T-helper 2 cell (primary cell): Measurements from ENCODE around the gene AGFG1.
"Not testable (repeated sequence)": the region's sequence is repeated elsewhere in the genome, so short reads cannot be mapped to it uniquely, and the experiment has no call there.

ENCODE experiments used
- DNase-seq, 5 experiments: peaks; one replicate each; pipeline versions ENCODE4 v3.0.0 to v3.0.0-alpha.2; 2012 to 2022

Gene AGFG1

DNA sequence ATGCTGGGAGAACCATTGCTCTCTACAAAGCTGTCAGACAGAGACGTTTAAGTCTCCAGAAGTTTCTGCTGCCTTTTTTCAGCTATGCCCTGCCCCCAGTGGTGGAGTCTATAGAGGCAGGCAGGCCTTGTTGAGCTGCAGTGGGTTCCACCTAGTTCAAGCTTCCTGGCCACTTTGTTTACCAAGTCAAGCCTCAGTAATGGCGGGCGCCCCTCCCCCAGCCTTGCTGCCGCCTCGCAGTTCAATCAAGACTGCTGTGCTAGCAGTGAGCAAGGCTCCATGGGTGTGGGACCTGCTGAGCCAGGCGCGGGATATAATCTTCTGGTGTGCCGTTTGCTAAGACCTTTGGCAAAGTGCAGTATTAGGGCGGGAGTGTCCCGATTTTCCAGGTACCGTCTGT lies 74.0 kb downstream of the AGFG1 start:
- peak in 1 of 5 experiments; percentile 37 for DNase-seq

DNA sequence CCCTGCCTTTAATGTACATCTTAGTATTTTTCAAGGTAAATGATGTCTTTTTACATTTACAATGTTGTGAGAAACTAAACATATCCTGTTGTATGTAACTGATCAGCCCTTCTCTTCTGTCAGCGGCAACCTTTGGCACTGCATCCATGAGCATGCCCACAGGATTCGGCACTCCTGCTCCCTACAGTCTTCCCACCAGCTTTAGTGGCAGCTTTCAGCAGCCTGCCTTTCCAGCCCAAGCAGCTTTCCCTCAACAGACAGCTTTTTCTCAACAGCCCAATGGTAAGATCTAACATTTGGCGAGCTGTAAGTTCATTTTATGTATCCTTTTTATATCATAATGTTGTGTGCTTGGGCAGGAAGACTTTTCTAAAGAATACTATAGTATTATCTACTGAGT lies 79.9 kb downstream of the AGFG1 start:
- no peak for DNase-seq

DNA sequence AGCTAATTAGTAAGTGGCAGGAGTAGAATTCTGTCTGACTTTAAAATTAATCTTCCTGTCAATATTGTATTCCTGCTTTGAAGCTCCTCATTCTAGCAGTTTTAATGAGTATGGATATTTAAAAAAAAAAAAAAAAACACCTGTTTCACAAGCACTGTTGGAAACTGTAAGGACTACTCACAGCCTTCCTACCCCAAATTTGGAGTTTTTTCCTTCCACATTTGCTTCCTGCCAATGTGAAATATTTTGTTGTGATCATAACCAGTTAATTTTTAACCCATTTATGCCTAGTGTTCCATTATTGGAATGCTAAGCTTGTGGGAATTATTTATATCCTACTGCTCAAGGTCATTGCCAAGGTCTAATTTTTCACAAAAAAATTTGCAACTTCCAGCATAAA lies 90.6 kb downstream of the AGFG1 start:
- no peak for DNase-seq

DNA sequence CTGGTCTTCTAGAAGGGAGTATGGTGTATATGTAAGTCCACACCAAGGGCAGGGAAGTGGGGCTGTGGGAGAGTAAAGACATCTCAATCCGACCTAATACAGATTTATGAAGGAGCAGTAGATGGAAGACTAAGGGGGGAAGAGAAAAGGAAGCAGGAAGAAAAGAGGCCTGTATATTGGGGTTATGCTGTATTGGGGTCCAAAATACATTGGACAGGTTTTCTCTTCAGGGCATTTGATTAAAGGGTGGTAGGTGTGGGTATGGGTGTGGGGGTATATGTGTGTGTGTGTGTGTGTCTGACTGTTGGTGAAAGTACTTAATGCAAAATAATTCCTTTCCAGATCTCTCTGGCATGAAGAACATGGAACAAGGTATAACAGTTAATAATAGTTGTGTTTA lies 93.1 kb downstream of the AGFG1 start:
- no peak for DNase-seq

DNA sequence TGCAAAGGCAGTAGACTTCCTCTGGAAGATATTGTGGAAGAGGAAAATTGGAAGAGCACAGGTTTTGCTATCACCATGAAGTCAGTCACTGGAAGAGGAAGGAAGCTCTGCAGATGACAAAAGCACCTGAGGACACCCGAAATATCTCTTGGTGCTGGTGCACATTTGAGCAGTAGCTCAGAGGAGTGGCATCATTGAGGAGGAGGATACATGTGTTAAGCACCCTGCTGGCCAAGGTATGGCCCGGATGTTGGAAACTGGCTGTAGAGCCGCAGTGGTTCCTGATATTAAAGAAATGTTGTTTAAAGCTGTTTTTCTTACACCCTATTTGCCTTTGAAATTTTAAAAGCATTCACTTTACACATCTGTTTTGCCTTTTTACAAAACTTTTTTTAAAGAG lies 94.1 kb downstream of the AGFG1 start:
- no peak for DNase-seq

DNA sequence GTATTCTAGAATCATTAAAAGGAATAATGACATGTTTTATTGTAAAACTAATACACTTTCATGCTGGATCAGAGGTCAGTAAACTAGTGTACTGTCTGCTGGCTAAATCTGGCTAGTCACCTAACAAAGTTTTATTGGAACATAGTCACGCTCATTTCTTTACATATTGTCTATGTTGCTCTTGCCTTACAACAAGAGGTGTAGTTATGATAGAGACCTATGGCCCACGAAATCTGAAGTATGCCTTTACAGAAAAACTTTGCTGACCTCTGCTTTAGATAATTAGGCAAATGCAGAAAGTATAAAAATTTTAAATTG lies 96.9 kb downstream of the AGFG1 start:
- no peak for DNase-seq

DNA sequence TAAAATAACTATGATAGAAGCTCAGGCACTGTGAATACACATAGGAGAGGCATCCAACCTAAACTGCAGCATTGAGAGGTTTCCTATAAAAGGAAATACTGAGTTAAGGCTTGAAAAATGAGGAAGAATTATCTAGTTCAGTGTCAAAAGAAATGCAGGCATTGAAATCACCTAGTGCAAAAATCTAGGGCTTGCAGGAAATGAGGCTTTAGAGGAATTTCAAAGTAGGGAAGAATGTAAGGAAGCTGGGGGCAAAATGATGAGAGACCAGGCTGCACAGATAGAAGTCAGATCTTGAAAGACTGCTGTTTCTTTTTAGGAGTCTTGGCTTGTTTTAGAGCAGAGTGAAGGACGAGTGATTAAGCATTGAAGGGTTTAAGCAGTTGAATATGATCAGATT lies 98.7 kb downstream of the AGFG1 start:
- no peak for DNase-seq

DNA sequence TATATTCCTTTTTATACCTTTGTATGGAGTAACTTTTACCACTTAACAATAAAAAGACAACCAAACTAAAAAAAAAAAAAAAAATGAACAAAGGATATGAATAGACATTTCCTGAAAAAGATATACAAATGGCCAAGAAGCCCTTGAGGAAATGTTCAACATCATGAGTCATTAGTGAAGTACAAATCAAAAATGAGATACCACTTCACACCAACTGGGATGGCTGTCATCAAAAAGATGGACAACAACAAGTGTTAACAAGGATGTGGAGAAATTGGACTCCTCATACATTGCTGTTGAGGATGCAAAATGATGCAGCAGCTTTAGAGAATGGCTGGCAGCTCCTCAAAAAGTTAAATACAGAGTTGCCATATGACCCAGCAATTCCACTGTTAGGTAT lies 104.2 kb downstream of the AGFG1 start:
- DNase-seq, result no peak

DNA sequence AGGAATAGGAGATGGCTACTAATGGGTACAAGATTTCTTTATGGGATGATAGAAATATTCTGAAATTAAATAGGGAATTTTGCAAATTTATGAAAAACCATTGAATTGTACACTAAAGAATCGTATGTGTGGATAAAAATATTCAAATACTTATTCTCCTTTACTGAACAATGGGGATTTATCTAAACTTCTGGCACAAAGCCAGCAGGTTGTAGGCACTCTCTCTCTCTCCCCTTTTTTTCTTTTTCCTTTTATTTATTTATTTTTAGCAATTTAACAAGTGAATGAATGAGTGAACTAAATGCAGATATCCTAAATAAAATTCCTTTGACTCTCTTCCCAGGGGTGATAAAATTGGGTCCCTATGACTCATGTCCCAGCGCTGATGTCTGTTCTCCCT lies 104.9 kb downstream of the AGFG1 start:
- no peak for DNase-seq

DNA sequence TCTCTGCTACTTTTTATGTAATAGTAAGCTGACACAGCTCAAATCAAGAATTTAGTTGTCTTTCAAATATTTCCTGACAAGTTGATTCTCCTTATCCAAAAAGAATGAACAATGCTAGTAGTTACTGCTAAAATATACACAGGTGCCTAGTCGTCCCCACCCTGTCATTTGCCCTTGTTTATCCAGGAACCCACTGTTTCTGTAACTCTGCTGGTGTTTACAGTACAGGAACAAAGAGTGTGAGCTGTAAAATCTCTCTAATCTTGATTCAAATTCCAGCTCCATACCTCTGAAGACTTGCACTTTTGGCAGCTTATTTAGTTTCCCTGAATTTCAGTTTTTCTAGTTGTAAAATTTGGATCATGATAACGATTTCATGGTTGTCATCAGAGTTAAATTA lies 105.6 kb downstream of the AGFG1 start:
- DNase-seq, result no peak

DNA sequence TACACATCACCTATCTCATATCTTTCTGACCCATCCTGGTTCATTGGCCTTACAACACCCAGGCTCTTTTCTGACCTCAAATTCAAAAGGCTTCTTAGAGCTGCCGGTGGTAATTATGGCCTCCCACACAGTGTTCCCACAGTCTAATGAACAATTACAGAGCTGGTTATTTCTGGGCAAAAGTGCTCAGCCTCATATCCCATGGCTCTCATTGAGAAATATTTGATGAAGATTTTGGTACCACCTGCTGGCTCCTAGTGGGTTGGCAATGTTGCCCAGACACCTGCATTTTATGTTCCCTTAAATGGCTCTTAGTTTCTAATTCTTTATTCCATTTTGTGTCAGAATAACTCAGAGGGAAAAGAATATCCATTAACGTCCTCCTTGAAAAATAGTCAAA lies 106.7 kb downstream of the AGFG1 start:
- no peak for DNase-seq

DNA sequence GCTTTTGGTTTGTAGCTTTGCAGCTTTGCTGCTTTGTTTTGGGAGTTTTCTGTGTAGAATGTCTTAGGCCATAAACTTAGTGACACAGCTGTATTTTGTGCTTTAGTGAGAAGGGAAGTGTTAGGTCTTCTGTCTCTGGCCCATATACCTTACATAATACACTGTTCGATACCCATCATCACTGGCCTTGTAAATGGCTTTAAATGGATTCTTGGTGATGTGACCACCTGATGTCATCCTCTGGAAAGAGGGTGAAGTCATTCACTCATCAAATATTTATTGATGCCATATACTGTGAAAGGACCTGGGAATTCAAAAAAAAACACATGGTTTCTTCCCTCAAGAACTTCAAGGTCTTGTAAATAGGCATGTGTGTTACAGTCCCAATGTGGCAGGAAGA lies 107.8 kb downstream of the AGFG1 start:
- DNase-seq, result no peak

DNA sequence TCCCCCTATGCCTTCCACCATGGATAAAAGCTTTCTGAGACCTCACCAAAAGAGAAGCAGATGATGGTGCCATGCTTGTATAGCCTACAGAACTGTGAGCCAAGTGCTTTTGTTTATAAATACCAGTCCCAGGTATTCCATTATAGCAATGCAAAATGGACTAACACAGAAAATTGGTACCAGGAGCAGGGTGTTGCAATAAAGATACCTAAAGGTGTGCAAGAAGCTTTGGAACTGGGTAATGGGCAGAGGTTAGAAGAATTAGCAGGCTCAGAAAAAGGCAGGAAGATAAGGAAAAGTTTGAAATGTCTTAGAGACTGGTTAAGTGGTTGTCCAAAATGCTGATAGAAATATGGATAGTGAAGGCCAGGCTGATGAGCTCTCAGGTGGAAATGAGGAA lies 110.4 kb downstream of the AGFG1 start:
- DNase-seq, result no peak

DNA sequence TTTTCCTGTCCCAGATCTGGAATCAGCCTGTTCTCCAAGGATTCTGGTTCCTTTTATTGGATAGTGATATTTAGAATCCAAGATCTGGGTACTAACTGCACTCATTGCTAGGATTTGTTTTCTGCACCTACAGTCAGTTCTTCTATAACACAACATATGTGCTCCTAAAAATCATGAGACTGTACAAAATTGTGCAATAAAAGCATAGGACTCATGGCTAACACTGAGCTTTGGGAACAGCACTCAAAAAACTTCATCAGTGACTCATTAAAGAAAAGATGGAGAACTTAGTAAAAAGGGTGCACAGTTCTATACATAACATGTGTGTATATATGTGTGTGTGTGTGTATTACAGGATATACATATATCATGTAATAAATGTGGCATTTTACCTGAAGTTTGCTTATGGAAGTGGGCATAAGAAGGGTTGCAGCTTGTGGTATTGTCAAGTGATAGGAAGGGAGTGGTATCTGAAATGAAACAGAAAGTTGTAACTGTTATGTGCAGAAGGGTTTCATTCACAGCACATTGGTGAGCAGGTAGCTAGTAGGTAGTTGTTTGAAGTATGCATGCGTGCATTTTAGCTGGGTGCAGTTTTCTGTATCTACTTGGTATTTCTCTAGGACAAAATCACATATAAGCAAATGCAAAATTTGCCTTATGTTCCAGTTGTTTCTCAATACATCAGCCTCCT lies 120.9 kb downstream of the AGFG1 start:
- DNase-seq, result peak in 1 of 5 experiments; percentile 27

DNA sequence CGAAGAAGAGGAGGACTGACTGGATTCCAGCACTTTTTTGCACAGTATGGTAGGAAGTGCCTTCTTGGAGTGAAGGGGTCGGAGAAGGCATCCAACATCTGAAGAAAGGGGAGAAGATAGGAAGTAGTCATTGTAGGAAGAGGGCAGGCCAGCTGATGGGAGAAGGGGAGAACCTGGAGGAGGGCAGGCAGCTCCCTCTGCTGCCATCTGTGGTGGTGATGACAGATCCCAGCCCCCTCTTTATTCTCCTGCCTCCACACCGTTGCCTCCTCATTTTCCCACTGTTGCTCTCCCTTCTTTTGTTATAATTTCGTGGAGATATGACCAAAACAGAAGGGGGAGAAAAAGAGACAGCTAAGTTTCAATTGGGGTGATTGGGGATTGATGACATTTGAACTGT lies 123.8 kb downstream of the AGFG1 start:
- no peak for DNase-seq

DNA sequence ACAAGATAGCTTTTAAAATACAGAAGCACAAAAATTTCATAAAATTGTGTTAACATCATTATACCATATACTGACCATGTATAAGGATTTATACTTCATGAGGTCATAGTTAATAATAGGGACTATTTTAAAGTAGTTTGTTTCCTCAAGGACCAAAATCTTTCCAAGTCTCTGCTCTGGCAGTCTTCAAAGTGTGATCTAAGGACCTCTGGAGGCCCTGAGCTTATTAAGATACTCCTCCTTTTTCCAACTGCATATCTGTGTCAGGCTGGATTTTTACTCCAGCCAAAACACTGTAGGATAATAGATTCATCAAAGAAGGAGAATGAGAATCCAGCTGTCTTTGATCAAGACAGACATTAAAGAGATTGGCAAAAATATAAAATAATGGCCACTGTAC lies 125.1 kb downstream of the AGFG1 start:
- DNase-seq, result no peak

DNA sequence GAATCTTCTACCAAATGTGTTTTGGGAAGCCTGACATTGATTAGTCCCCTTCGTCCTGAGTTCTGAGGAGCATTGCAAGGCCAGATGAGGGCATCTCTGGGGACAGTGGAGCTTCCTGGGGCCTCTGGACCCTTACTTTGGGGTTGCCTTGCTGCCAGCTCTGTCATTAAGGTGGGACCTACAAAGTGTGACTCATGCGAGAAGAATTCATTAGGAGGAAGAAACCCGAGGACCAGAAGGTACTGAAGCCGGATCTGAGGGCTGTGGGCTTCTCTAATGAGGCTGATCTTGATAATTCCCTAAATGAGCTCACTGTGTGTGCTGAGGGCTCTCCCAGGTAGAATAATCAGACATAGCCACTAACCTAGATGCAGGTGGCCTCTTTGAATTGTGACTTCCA lies 126.0 kb downstream of the AGFG1 start:
- no peak for DNase-seq

DNA sequence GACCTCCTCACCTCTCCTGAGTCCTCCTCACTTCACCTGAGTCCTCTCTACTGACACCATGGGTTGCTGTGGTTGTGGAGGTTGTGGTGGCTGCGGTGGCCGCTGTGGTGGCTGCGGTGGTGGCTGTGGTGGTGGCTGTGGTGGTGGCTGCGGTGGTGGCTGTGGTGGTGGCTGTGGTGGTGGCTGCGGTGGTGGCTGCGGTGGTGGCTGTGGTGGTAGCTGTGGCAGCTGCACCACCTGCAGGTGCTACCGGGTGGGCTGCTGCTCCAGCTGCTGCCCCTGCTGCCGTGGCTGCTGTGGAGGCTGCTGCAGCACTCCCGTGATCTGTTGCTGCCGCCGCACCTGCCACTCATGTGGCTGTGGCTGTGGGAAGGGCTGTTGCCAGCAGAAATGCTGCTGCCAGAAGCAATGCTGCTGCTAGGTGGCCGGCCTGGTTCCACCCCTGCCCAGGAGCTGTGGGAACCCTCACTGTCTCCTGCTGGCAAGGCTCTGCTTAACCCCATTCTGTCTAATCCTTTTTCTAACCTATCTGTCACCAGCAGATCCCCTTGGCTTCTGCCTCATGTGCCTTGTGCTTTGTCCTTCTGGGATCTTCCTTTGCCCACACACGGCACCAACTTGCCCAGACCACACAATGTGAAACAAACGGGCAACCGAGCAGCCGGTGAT lies 127.0 kb downstream of the AGFG1 start, which contains the start of gene SCYGR2:
SCYGR2 (plus strand) TSS at position 59 of the 669 bp plus-strand sequence; CDS start at position 59, 0 bp downstream.
- DNase-seq, result not testable (repeated sequence)

DNA sequence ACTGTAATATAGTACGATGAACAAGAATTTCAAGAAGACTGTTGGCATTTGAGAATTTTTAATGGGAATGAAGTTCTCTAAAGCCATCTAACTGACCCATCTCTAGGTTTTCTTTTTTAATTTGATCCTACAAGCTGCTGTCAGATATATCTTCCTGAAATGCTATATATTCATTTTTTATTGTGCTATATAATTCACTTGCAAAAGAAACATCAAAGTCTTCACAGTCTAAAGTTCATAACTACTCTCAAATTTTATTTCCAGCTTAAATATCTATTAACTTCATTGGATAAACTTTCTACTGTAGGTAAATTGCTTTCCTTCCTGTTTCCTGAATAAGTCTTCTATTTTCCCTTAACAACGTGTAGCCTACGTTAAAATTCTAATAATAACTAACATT lies 130.4 kb downstream of the AGFG1 start:
- DNase-seq, result no peak

DNA sequence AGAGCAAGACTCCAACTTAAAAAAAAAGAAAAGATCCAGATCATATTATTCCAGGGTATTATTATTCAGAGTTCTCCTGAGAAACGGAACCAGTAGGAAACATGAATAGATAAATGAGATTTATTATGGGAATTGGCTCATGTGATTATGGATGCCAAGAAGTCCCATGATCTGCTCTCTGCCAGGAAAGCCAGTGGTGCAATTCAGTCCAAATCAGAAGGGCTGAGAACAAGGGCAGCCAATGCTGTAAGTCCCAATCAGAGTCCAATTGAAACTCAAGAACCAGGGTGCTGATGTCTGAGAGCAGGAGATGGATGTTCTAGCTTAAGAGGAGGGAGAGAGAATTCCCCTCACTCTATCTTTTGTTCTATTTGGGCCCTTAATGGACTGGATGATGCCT lies 134.5 kb downstream of the AGFG1 start:
- DNase-seq, result no peak

DNA sequence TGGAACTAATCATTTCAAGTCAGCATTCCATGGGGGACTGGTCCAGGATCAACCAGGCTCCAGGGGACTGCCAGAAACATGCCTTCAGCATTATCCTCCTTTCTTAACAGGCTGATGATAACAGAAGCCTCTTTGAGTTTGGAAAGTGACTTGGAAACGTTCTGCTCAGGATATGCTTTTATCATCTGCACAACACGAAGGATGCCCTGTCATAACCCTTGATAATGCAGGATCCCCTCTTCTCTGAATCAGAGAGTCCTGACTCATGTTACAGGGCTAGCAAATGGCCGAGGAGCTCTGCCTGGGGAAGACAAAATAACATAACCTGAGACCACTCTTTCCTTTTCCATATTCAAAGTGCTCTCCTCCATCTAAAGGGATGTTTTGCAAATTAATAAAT lies 136.0 kb downstream of the AGFG1 start:
- no peak for DNase-seq

DNA sequence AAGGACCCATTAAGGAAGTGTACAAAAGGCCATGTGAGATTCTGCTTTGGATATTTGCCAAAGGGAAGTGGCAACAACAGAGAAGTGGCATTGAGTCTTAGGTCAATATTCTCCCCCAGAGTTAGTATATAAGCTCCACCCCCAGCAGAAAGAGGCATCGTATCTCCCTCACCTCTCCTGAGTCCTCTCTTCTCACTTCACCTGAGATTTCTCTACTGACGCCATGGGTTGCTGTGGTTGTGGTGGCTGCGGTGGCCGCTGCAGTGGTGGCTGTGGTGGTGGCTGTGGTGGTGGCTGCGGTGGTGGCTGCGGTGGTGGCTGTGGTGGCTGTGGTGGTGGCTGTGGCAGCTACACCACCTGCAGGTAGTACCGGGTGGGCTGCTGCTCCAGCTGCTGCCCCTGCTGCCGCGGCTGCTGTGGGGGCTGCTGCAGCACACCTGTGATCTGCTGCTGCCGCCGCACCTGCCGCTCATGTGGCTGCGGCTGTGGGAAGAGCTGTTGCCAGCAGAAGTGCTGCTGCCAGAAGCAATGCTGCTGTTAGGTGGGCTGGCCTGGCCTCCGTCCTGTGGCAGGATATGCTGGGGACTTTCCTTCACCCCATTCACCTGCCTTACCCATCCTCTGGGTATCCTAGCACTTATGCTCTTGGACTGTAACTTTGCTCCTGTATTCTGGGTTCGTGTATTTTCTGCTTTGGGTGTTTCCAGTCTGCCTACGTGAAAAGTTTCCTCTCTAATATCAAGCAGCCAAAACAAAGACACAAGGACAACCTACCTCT lies 136.8 kb downstream of the AGFG1 start:
- DNase-seq, result peak in 1 of 5 experiments; percentile 37

DNA sequence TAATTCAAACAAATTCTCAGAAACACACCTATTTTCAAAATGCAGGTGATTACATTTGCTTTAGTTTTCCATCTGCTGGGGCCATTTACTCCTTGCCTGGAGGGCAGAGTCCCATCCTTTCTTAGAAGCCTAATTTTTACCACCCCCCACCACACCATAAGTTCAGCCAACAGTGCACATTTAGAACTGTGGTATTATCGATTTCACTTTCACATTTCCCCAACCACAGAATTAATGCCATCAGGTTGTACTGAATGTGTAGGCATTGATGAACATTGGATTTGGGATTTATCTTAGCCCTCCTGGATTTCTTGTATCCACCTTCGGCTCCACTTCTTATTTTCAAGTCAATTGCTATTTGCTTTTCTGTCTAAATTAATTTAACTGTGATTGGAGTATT lies 138.2 kb downstream of the AGFG1 start:
- DNase-seq, result no peak
